B cell (primary cell): Measurements from ENCODE around the gene HIC1. TPM values are rescaled to one million over a fixed set of nuclear protein-coding genes. Genes with fewer than 3 reads are reported as not detected.
A peak's percentile ranks its signal among the peaks of the same experiment; 100 is the strongest.

Source experiments
- ATAC-seq: fragments of 200-7000 bp; cut with Tn5 transposase; one replicate; pipeline ENCODE4 v1.10.0; 2021; ENCODE audit warnings: low read depth, mild to moderate bottlenecking, moderate number of reproducible peaks, moderate library complexity
- CTCF ChIA-PET: fragments of 350-600 bp; sonication (Branson Sonifier 250); formaldehyde crosslinking; loops from one replicate; lab custom pipeline; 2021; ENCODE audit warnings: antibody characterized with exemption, inconsistent platforms; lab: Charles Lee
- POLR2A ChIA-PET: fragments of 350-600 bp; sonication (Branson Sonifier 250); formaldehyde crosslinking; loops from one replicate; lab custom pipeline; 2021; ENCODE audit warnings: antibody characterized with exemption; lab: Charles Lee
- DNase-seq: peaks from one replicate; pipeline ENCODE4 v3.0.0; 2013
- H2AFZ ChIP-seq: 2 replicates; pipeline ENCODE4 v1.6.1; 2012; ENCODE audit warnings: mild to moderate bottlenecking, low read depth, low read length; ENCODE audit not compliant: insufficient read depth, poor library complexity, severe bottlenecking
- H3K27ac ChIP-seq, 2 donors: 1 replicate in 1 of 2; 2 replicates in 1 of 2; pipeline ENCODE4 v1.5.1; 2012 to 2013; ENCODE audit warnings: low read length in 2 of 2, mild to moderate bottlenecking in 2 of 2, moderate library complexity in 1 of 2
- H3K27me3 ChIP-seq, 4 experiments: fragments of 200-600 bp in 1 of 4; sonication (generic) in 1 of 4; replicated peaks in 1 of 4; 1 replicate in 2 of 4; 2 replicates in 2 of 4; pipeline versions ENCODE4 v1.6.1 to v1.7.0; 2013 to 2016; ENCODE audit warnings: low read length in 3 of 4, mild to moderate bottlenecking in 2 of 4, mixed read lengths in 1 of 4, moderate library complexity in 1 of 4; ENCODE audit not compliant: insufficient read depth in 4 of 4, control insufficient read depth in 3 of 4; ENCODE audit errors: control extremely low read depth in 1 of 4
- H3K36me3 ChIP-seq, 2 experiments: replicated peaks in 1 of 2; 1 replicate in 1 of 2; 2 replicates in 1 of 2; pipeline versions ENCODE4 v1.6.1 to v1.7.1; 2013; ENCODE audit warnings: low read length in 1 of 2; ENCODE audit not compliant: insufficient read depth in 2 of 2, control insufficient read depth in 1 of 2; ENCODE audit errors: control extremely low read depth in 1 of 2, extremely low read depth in 1 of 2
- H3K4me1 ChIP-seq, 2 donors: fragments of 200-600 bp in 1 of 2; sonication (generic) in 1 of 2; 1 replicate in 1 of 2; 2 replicates in 1 of 2; pipeline versions ENCODE4 v1.5.1 to v1.6.1; 2013 to 2017; ENCODE audit warnings: low read length in 2 of 2; ENCODE audit not compliant: control insufficient read depth in 2 of 2, insufficient read depth in 2 of 2
- H3K4me2 ChIP-seq: replicated peaks from 2 replicates; pipeline ENCODE3; 2012; ENCODE audit warnings: mild to moderate bottlenecking, low read depth, low read length; ENCODE audit not compliant: poor library complexity, severe bottlenecking
- H3K4me3 ChIP-seq, 5 experiments: fragments of 200-600 bp in 1 of 5; sonication (generic) in 1 of 5; 1 replicate in 3 of 5; 2 replicates in 2 of 5; pipeline versions ENCODE4 v1.5.1 to v1.7.0; 2011 to 2016; ENCODE audit warnings: low read length in 4 of 5, mild to moderate bottlenecking in 4 of 5, low read depth in 2 of 5, control low read depth in 1 of 5, moderate library complexity in 1 of 5; ENCODE audit not compliant: insufficient read depth in 1 of 5; ENCODE audit errors: control extremely low read depth in 1 of 5, extremely low read depth in 1 of 5
- H3K79me2 ChIP-seq: fragments of 200-600 bp; sonication (generic); one replicate; pipeline ENCODE4 v1.6.0; 2016; ENCODE audit warnings: low read length; ENCODE audit not compliant: control insufficient read depth, insufficient read depth
- H3K9ac ChIP-seq: fragments of 200-600 bp; sonication (generic); 2 replicates; pipeline ENCODE4 v1.6.1; 2017; ENCODE audit warnings: mild to moderate bottlenecking, low read length, moderate library complexity
- H3K9me3 ChIP-seq, 3 donors: one replicate each; pipeline versions ENCODE4 v1.6.1 to v1.7.1; 2013; ENCODE audit warnings: low read length in 2 of 3; ENCODE audit not compliant: control insufficient read depth in 2 of 3, insufficient read depth in 1 of 3; ENCODE audit errors: control extremely low read depth in 1 of 3
- H4K20me1 ChIP-seq: 2 replicates; pipeline ENCODE4 v1.6.0; 2012; ENCODE audit warnings: mild to moderate bottlenecking, low read length; ENCODE audit not compliant: insufficient read depth, control insufficient read depth, poor library complexity, severe bottlenecking
- H3K27ac Mint-ChIP-seq: one replicate; pipeline ENCODE4 v1.8.0; 2021; ENCODE audit warnings: mixed read lengths
- H3K27me3 Mint-ChIP-seq: one replicate; pipeline ENCODE4 v1.8.0; 2021; ENCODE audit warnings: mixed read lengths
- H3K4me1 Mint-ChIP-seq: one replicate; pipeline ENCODE4 v1.8.0; 2021; ENCODE audit warnings: mixed read lengths
- H3K4me3 Mint-ChIP-seq: one replicate; pipeline ENCODE4 v1.8.0; 2021; ENCODE audit warnings: mixed read lengths
- H3K9me3 Mint-ChIP-seq: one replicate; pipeline ENCODE4 v1.8.0; 2022; ENCODE audit warnings: mixed read lengths; ENCODE audit not compliant: insufficient read depth
- CTCF ChIP-seq: fragments of 200-600 bp; IDR thresholded peaks from one replicate; pipeline ENCODE4 v1.8.0; 2022; ENCODE audit warnings: antibody characterized with exemption, mild to moderate bottlenecking
- EZH2 ChIP-seq: IDR thresholded peaks from 2 replicates; pipeline ENCODE4 v1.6.1; 2012; ENCODE audit warnings: borderline replicate concordance, low read depth, mild to moderate bottlenecking, moderate library complexity, low read length; ENCODE audit not compliant: insufficient read depth, poor library complexity, severe bottlenecking
- WGBS: methylation state at CpG from one replicate; pipeline ENCODE4 v1.1.5; 2013; ENCODE audit warnings: missing lambda C conversion rate; ENCODE audit not compliant: insufficient coverage; 5-methylcytosine and 5-hydroxymethylcytosine counted together
- intact Hi-C: fragments of 100-400 bp; cut with micrococcal nuclease; formaldehyde crosslinking; loops from one replicate; pipeline ENCODE4 v1.10.0; 2022
- polyA plus RNA-seq: library from polyadenylated mRNA; depleted of rRNA; stranded (reverse); fragments of >200 nt; gene quantifications from 2 replicates; pipeline ENCODE4 v1.2.3, GENCODE V29; 2012
- total RNA-seq, 2 donors: library from RNA; stranded (reverse); fragments of 120-200 nt in 1 of 2; gene quantifications; 1 replicate in 1 of 2; 2 replicates in 1 of 2; pipeline versions ENCODE4 v1.2.3 to v1.2.4, GENCODE V29; 2013 to 2022

The HIC1 gene
- total and polyA plus RNA-seq, 2 donors (not counting 1 experiment from before 2014, with no cell fraction given) = 0.46 to 1.9 TPM

GRCh38 chr17:2060681-2061440, 6.0 kb downstream of the HIC1 start:
- Mint-ChIP-seq H3K4me3 (no peak overlapping the region), H3K27ac (peak overlapping the region; percentile 2), H3K4me1 (peaks cover 51% of the 10 kb centered on the region), H3K9me3 (no peaks in the 10 kb centered on the region), H3K27me3 (no peaks in the 10 kb centered on the region)
- Histone ChIP-seq H3K79me2 (no peaks in the 10 kb centered on the region), H3K4me3 (no peak overlapping the region), H4K20me1 (peaks cover 19% of the 10 kb centered on the region), H3K4me2 (no peak overlapping the region), H3K9ac (no peak overlapping the region), H2AFZ (no peak overlapping the region), H3K27me3 (peaks cover 0 to 28% (median 6%) of the 10 kb centered on the region in 4 experiments), H3K36me3 (peaks cover 0 to 10% of the 10 kb centered on the region in 2 experiments), H3K4me1 (peaks cover 54 to 60% of the 10 kb centered on the region in 2 donors), H3K9me3 (peaks cover 0 to 6% (median 0%) of the 10 kb centered on the region in 3 donors), H3K27ac (no peak overlapping the region)
- no peak for DNase-seq
- 94% methylated on average over 20 of the region's 21 CpGs for WGBS
- no peak for TF ChIP-seq CTCF
- no peak for TF ChIP-seq EZH2
- ChIA-PET POLR2A (interaction anchor here (0.7 kb wide), 1 partner anchor 179 kb away, joined by 7 read pairs; no protein-coding TSS in a partner anchor), CTCF (interaction anchor here (1.6 to 8.1 kb wide), 4 partner anchors 9 to 184 kb away, joined by 4 to 330 read pairs (median 54); no protein-coding TSS in a partner anchor)
- ATAC-seq = no peak
- intact Hi-C loops = no loop called here

- POLR2A ChIA-PET = interaction anchor here (0.7 kb wide), 1 partner anchor 178 kb away, joined by 7 read pairs; no protein-coding TSS in a partner anchor
- intact Hi-C loops = no loop called here
- peaks cover 0 to 15% of the 10 kb centered on the region in 2 experiments for H3K36me3 ChIP-seq
- no peak overlapping the region for H2AFZ ChIP-seq
- H3K9ac ChIP-seq = no peak overlapping the region
- 94% methylated on average over 16 of the region's 17 CpGs for WGBS
- DNase-seq = no peak
- no peak for ATAC-seq
- peaks cover 49 to 56% of the 10 kb centered on the region in 2 donors for H3K4me1 ChIP-seq
- H3K4me2 ChIP-seq = no peak overlapping the region
- no peak for TF ChIP-seq EZH2
- no peak for TF ChIP-seq CTCF
- H3K27ac ChIP-seq = no peak overlapping the region
- H3K27ac Mint-ChIP-seq = no peak overlapping the region
- peaks cover 0 to 6% (median 0%) of the 10 kb centered on the region in 3 donors for H3K9me3 ChIP-seq
- no peaks in the 10 kb centered on the region for H3K79me2 ChIP-seq
- H3K4me3 Mint-ChIP-seq = no peak overlapping the region
- no peaks in the 10 kb centered on the region for H3K9me3 Mint-ChIP-seq
- peaks cover 0 to 23% (median 6%) of the 10 kb centered on the region in 4 experiments for H3K27me3 ChIP-seq
- peaks cover 15% of the 10 kb centered on the region for H4K20me1 ChIP-seq
- CTCF ChIA-PET = no interaction called here
- H3K27me3 Mint-ChIP-seq = no peaks in the 10 kb centered on the region
- H3K4me1 Mint-ChIP-seq = peaks cover 53% of the 10 kb centered on the region
- no peak overlapping the region for H3K4me3 ChIP-seq
These were observed 6.6 kb downstream of the HIC1 start for GRCh38 chr17:2061441-2061958.
